Renal pelvis (tissue), 4 donors: ENCODE measurements around the gene RHOT1. TPM values are rescaled to one million over a fixed set of nuclear protein-coding genes. Genes with fewer than 3 reads are reported as not detected.
"Not testable (repeated sequence)": the region's sequence is repeated elsewhere in the genome, so short reads cannot be mapped to it uniquely, and the experiment has no call there.

ENCODE experiments used
- DNase-seq: peaks from one replicate; pipeline ENCODE4 v3.0.0-alpha.2; 2013
- polyA plus RNA-seq, 3 donors: library from polyadenylated mRNA; unstranded; fragments of 120-200 nt; gene quantifications; one replicate each; pipeline ENCODE4 v1.2.1, GENCODE V29; 2013; ENCODE audit not compliant: insufficient read length in 3 of 3

Gene RHOT1
- polyA plus RNA-seq, 3 donors, result 45.8 to 57.0 (median 46.8) TPM

GRCh38 chr17:32157225-32157624 lies 14.9 kb downstream of the RHOT1 start:
- DNase-seq, result no peak

GRCh38 chr17:32158870-32159585 lies 16.7 kb downstream of the RHOT1 start:
- DNase-seq, result no peak

- DNase-seq, result no peak
These were observed 17.5 kb downstream of the RHOT1 start for GRCh38 chr17:32159586-32160438.

GRCh38 chr17:32160526-32160925 lies 18.2 kb downstream of the RHOT1 start:
- no peak for DNase-seq

GRCh38 chr17:32161029-32161428 lies 18.7 kb downstream of the RHOT1 start:
- DNase-seq, result no peak

GRCh38 chr17:32161506-32162365 lies 19.4 kb downstream of the RHOT1 start:
- DNase-seq, result no peak

- no peak for DNase-seq
These were observed 32.6 kb downstream of the RHOT1 start for GRCh38 chr17:32174889-32175288.

- DNase-seq, result not testable (repeated sequence)
These were observed 36.4 kb downstream of the RHOT1 start for GRCh38 chr17:32178679-32179078.

GRCh38 chr17:32179103-32179502 lies 36.8 kb downstream of the RHOT1 start:
- not testable (repeated sequence) for DNase-seq

GRCh38 chr17:32179526-32179925 lies 37.2 kb downstream of the RHOT1 start:
- not testable (repeated sequence) for DNase-seq

- DNase-seq, result not testable (repeated sequence)
These were observed 38.0 kb downstream of the RHOT1 start for GRCh38 chr17:32180262-32180661.

GRCh38 chr17:32185875-32186274 lies 43.6 kb downstream of the RHOT1 start:
- DNase-seq, result no peak

GRCh38 chr17:32187271-32187670 lies 45.0 kb downstream of the RHOT1 start:
- DNase-seq, result no peak

GRCh38 chr17:32189343-32189742 lies 47.0 kb downstream of the RHOT1 start:
- DNase-seq, result no peak

- no peak for DNase-seq
These were observed 49.0 kb downstream of the RHOT1 start for GRCh38 chr17:32191306-32191705.

GRCh38 chr17:32192379-32192778 lies 50.1 kb downstream of the RHOT1 start:
- no peak for DNase-seq

- DNase-seq, result no peak
These were observed 55.7 kb downstream of the RHOT1 start for GRCh38 chr17:32197987-32198386.

- DNase-seq, result no peak
These were observed 64.6 kb downstream of the RHOT1 start for GRCh38 chr17:32206861-32207260.

GRCh38 chr17:32208436-32208835 lies 66.1 kb downstream of the RHOT1 start:
- DNase-seq, result no peak

GRCh38 chr17:32209608-32210007 lies 67.3 kb downstream of the RHOT1 start:
- DNase-seq, result no peak

GRCh38 chr17:32211671-32212070 lies 69.4 kb downstream of the RHOT1 start:
- no peak for DNase-seq

GRCh38 chr17:32215696-32216095 lies 73.4 kb downstream of the RHOT1 start:
- no peak for DNase-seq
